NCI-H128 (cell line): ENCODE results near the gene COL24A1.
"Not testable (repeated sequence)": the region's sequence is repeated elsewhere in the genome, so short reads cannot be mapped to it uniquely, and the experiment has no call there.

ENCODE experiments used
- DNase-seq: peaks from one replicate; lab custom pipeline; 2025; ENCODE audit not compliant: unreplicated experiment; lab: John Stamatoyannopoulos, UW

COL24A1 gene

DNA sequence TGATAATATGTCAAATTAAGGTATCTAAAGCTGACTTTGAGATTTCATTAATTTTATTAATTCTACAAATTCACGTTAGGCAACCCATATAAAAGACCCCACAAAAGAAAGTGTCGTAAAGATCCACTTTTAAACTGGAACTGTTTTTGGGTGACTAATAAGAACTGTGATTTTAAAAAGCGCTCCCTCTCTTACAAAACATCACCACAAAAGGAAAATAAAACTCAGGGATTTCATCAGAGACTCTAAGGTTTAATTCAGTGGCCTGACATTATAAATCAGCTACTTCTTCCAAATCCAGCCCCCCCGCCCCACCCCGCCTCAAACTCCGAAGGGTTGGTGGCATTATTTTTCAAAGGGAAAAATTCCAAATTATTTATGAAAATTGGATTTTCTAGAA, 2.7 kb downstream of the COL24A1 start:
- no peak for DNase-seq

DNA sequence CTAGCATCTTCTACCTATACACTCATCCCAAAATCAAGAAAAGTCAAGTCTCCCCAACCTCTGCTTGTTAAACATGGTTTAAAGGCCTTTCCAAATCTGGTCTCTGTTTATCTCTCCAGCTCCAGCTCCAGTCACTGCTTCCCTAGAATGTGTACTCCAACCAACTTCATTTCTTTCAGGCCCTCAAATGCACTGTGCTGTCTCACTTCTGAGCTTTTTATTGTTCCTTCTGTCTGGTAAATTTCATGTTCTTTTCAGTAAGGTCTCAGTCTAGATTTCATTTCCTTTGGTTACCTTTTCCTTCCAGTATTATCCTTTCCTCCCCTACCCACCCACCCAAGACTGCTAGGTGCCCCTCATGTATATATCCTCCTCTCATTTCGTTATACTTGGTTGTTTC, 3.7 kb downstream of the COL24A1 start:
- DNase-seq: no peak

DNA sequence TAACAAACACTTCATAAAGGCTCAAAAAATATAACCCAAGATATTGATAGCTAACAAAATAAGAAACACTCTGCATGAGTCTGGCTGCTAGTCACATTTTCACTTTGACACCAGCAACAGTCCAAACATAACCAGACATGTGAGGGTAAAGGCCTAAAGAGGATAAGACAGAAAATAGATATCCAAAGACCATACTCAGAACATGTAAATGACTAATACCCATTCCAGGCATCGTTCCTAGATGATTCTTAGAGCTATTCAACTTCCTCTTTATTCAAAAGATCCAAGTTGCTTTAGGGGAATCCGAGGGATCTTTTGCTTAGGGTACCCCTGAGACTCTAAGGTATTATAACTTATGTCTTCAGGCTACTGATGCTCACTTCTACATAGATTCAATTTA, 5.1 kb downstream of the COL24A1 start:
- DNase-seq: no peak

DNA sequence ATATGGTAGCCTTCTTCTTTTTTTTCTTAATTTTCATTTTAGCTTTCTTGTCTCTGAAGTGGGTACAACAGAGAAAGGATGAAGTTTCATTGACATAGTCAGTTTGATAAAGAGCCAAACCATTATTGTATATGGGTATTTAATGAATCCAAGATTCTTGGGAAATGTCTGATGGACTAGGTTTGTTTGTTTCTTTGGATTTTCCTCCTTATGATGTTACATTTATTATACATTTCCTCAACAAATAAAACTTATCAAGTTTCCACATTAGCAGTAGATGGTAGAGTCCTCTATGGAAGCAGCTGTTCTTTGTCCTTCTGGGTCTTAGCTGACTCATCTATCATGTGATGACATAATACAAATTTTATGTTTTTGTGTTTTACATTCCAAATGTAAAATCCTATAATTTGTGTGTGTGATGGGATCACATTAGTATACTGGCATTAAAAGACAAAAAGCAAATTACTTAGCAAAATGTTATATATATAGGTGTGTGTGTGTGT, 6.0 kb downstream of the COL24A1 start:
- no peak for DNase-seq

DNA sequence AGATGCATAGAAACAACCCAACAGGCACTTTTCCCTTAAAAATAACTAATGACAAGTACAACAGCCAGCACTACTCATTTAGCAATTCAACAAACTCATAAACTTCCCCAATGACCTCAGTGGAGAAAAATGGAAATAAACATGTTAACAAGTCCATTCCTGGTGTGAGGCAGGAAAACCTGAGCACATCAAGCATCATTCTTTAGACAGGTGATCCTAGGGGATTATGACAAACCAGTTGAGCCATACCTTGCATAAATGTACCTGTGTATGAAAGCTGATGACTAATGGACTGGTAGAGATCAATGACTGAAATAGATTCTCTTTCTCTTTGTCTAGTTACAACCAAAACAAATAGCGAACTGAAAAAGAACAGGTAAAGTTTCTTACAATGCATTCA, 7.0 kb downstream of the COL24A1 start:
- DNase-seq: no peak

DNA sequence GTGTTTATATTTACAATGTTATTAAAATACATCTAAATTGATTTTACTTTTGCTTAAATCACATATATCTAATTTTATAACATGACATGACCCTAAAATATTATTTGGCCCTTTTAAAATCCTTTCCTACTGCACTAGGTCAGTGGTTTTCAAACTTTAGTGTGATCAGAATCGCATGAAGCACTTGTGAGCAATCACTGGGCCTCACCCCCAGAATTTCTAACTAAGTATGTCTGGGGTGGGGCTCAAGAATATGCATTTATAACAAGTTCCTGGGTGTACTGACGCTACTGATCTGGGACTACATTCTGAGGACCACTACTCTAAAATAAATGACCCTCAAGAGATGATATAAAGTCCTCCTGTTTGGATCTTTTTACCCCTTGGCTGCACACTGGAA, 8.8 kb downstream of the COL24A1 start:
- DNase-seq: no peak

DNA sequence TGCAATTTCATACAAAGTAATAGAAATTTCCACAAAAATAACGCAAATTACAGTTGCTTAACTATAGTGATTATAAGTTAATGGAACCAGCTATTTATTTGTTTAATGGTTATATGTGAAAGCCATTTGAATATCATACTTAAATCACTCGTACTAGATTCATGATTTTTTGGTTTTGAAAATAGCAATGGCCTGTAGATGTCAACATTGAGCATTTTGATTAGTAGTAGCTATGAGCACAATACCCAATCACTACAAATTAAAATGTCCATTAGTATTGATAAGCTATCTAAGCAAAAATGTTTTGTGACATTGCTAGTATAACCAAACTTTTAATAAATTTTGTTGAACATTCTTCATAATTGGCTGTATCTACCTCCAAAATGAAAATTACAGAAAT, 10.0 kb downstream of the COL24A1 start:
- DNase-seq: no peak

DNA sequence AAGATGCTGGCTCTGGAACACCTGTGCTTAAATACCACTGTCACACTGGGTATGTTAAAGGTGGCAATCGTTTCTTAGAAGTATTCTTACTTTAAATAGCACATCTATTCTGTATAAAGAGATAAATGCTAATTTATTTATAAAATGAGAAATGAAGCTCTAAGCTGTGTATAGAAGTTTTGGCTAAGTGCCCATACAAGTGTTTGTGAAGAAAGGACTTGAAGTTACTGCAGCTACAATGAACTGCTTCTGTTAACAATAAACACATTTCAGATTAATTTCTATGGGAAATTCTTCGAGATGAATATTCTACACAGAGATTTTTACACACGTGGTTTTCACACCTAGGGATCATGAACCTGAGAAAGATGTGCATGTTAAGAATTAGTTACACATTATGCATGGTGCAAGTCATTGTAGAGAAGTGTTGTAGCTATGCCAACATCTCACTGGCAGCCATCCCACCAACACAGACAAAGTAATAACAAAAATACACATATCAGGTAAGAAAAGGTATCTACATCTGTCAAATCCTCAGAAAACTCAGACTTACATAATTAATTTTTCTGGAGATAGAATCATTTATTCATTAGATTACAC, 16.2 kb downstream of the COL24A1 start:
- no peak for DNase-seq

DNA sequence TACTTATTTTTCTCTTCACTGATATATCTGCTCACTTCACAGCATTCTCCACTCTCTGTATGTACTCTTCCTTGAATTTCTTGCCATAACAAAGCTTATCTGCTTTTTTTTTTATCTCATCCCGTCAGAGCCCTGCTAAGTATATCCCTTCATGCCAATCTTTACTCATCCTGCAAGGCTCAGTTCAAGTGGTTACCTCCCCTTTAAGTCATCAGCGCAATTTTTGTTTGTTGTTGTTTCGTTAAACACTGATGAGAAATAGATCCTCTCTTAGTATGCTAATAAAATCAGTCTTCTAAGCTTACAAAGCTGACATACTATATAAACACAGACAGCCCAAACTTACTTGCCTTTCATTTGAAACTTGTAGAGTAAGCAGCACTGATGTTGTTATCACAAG, 17.8 kb downstream of the COL24A1 start:
- no peak for DNase-seq

DNA sequence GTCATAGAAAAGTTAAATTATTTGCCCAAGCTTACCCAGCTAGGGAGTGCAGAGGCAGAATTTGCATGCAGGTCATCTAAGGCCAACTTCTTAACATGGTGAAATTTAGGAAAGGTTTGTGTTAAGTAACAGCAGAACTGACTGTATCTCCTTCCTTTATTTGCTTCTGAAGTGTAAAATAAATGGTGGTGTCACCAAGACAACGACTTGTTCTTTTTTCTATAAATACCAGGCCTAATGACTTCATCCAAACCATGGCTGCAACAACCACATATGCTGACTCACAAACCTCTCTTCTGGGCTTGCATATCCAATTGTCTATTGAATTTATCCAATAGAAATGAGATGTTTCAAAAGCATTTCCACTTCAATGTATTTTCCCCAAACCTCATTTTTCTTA, 19.1 kb downstream of the COL24A1 start:
- no peak for DNase-seq

DNA sequence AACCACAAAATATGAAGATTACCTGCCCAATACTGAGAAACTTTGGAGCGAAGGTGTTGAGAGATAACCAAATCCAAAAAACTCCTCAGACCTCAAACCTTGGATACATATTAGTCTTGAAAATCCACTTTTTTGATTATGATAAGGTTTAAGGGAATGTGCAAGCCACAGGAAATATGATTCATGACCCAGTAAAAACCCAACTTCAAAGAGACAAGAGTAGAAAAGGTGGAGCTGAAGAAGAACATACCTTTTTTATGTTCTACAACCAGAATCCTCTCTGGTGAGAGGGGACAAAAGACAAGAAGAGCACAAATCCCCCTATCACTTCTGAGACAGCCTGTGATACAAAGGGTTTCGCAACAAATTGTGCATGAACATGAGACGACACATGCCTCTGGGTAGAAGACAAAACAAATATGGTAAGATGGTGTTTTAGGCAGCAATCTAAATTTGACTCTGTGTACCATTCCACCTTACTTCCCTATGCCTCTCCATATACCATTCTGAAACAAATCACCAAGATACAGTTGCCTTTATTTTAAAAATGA, 37.3 kb downstream of the COL24A1 start:
- DNase-seq: no peak

DNA sequence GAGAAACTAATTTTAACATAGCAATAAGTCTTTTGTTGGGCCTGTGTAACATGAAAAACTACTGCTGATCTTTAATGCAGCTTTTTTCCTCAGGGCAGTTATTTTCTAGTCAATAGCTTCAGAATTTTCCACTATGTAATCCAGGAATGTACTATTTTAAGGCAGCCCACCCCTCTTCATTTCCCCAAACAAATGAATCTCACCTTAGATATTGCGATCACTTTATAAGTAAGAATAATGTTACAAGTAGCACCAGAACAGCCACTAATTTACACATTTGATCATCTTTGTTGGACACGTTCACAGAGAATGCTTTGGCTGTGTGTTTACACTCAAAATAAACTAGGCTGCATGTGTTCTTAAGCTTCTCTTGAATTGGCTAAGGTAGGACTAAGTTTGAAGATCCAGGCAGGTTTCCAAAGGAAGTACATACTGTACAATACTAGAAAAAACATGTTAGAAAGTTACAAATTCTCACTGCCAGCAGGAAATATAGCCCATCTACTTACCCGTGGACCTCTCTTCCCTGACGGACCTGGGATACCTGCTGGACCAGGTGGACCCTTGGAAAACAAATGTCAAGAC, 41.7 kb downstream of the COL24A1 start:
- no peak for DNase-seq

DNA sequence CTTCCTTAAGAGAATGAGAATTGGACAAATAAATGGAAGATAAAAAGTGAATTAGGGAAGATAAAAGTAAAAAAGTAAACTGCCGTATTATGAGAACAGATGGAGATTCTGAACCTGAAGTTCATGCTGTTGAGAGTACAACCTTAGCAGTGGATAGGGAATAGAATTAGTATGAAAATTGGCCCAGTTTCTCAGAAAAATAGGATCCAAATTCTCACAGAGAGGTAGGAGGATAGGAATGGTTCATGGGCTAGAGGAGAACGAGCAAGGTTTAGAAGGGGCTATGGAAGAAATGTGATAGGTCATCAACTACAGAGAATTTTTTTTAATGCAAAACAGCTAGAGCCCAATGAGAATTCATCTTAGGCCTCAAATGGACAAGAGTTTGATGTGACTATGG, 42.3 kb downstream of the COL24A1 start:
- no peak for DNase-seq

DNA sequence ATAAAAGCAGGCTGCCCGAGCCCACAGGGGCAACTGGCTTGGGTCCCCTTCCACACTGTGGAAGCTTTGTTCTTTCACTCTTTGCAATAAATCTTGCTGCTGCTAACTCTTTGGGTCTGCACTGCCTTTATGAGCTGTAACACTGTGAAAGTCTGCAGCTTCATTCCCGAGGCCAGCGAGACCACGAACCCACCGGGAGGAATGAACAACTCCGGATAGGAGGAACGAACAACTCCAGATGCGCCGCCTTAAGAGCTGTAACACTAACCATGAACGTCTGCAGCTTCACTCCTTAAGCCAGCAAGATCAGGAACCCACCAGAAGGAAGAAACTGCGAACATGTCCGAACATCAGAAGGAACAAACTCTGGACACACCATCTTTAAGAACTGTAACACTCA, 45.0 kb downstream of the COL24A1 start:
- DNase-seq: not testable (repeated sequence)

DNA sequence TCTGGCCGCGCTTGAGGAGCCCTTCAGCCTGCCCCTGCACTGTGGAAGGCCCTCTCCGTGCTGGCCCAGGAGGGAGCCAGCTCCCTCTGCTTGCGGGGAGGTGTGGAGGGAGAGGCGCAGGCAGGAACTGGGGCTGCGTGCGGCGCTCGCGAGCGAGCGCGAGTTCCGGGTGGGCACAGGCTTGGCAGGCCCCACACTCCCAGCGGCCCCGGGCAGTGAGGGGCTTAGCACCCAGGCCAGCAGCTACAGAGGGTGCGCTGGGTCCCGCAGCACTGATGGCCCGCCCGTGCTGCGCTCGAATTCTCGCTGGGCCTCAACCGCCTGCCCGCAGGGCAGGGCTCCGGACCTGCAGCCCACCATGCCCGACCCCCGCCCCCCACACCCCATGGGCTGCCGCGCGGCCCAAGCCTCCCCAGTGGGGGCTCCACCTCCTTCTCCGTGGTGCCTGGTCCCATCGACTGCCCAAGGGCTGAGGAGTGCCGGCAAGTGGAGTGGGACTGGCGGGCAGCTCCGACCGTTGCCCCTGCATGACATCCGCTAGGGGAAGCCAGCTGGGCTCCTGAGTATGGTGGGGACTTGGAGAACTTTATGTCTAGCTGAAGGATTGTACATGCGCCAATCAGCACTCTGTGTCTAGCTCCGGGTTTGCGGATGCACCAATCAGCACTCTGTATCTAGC, 46.0 kb downstream of the COL24A1 start:
- DNase-seq: no peak

DNA sequence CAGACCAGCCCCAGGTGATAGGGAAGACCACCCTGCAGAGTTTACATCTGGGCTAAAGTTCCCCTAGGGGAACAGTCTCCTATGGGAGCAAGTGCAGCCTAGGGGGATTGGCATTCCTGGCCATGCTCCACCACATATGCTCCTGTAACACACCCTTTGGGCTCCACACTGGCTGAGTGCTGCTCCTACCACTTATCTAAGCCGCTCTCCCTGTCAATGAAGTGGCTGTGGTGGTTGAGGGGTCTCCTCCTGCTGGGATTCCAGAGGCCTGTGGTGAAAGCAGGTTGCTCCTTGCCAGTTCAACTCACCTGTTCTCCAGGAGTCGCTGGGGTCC, 51.1 kb downstream of the COL24A1 start:
- no peak for DNase-seq

DNA sequence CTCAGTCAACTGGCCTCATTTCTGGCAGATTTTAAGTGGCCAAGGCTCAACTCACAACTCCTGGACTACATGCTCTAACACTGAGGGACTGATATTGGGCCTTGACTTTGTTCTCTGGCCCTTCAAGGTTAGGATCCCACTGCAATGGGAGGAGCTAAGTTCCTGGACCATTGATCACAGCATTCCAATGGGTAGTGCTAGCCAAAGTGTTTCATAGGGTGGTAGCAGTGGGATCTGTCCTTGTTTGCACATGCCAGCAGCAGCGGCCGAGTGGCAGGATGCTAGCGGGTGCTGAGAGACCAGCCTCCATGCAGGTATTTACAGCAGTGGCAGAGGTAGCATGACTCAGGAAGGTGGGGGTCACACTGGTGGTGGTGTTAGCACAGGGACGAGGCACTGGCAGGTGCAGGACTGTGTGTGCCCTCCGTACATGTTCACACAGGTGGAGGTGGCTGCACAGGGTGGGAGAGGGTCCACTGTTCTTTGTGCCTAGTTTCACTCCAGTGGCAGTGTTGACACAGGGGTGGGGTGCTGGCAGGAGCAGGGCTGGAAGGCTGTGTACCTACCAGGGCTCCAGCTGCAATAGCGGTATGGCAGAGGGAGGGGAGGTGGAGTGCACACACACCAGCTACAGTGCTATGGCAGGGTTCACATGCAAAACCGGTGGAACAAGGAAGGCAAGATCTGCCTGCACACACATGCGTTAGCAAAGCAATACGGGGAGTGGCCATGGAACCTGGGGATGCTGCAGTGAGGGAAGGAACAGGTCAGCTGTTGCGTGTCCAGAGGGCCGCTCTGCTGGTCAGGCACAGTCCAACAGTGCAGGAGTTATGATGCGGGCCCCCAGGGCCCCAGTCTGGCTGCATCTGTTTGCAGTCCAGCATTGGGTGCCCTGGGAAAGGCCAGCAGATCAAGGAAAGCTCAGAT, 51.7 kb downstream of the COL24A1 start:
- no peak for DNase-seq

DNA sequence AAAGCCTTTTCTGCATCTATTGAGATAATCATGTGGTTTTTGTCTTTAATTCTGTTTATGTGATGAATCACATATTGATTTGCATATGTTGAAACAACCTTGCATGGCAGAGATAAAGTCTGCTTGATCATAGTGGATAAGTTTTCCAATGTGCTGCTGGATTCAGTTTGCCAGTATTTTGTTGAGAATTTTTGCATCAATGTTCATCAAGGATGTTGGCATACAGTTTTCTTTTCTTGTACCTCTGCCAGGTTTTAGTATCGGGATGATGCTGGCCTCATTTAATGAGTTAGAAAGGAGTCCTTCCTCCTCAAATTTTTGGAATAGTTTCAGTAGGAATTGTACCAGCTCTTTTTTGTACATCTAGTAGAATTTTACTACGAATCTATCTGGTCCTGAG, 55.0 kb downstream of the COL24A1 start:
- no peak for DNase-seq

DNA sequence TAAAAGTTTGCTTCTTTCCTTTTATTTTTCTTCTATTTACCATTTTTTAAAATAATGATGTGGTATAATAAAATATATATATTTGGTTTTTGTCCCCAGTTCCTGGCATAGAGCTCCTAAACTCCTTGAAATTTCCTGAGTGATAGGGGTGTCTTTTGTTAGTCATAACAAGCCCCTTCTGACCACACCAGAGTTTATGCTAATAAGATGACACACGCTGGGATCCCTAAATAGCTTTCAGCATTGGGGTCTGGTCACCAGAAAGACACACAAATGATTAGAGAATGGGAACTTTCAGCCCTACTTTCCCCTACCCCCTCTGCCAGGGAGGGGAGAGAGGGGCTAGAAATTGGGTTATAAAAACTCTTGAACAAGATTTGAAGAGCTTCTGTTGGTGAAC, 56.2 kb downstream of the COL24A1 start:
- DNase-seq: no peak

DNA sequence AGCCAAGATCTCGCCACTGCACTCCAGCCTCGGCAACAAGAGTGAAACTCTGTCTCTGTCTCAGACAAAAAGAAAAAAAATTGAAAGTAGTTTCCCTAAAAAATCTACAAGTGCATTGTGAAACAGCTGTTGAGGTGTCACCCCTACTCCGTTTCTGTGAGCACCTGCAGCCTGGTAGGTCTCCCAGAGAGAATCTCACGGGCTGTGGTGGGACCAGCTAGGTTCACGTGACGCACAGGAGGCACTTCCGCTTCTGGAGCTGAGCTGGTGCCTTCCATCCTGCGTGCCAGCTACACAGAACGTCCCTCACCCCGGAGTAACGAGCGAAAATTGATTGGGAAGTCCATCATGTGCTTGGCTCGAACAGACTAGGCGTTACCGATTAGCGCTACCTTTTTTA, 66.8 kb downstream of the COL24A1 start:
- no peak for DNase-seq

DNA sequence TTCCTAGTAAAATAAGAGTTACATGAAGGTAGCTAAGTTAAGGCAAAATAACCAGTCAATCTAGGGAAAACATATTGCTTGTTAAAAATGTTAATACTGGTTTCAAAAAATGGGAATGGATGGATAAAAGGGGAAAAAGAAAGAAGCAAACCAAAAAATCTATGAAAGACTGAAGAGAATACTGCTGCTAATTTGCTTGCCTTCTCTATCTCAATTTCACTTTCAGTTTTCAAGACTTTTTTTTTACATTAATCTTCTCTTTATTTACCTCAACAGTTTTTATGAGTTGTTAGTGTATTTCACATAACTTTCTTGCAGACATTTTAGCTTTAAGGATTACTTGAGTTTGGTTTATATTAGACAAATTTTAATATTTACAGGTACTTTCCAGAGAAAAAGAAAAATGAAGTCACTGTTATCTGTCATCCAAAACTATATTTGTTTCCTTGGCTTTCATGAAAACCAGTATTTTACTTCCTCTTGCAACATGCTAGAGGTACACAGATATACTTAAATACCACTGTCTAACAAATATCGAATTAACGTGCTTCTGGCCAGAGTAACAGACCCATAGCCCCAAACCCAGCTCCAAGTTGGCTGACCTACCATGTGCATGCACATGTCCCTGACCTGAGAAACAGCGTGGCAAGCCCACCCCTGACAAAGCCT, 70.7 kb downstream of the COL24A1 start:
- no peak for DNase-seq
